H1 (cell line): ENCODE data around the gene KRTAP20-1. TPM values are rescaled to one million over a fixed set of nuclear protein-coding genes. Genes with fewer than 3 reads are reported as not detected.

ENCODE experiments used
- CTCF ChIA-PET: fragments of 300-600 bp; sonication (Branson Sonifier 250); formaldehyde crosslinking; loops from one replicate; lab custom pipeline; 2021; ENCODE audit not compliant: partially characterized antibody; lab: Charles Lee
- POLR2A ChIA-PET: fragments of 300-600 bp; sonication (Branson Sonifier 250); formaldehyde crosslinking; loops from one replicate; lab custom pipeline; 2021; ENCODE audit warnings: inconsistent platforms; ENCODE audit not compliant: partially characterized antibody; lab: Charles Lee
- DNase-seq, 2 experiments: peaks; one replicate each; pipeline versions ENCODE4 v3.0.0 to v3.0.0-alpha.2; 2010 to 2022; ENCODE audit warnings: low spot score in 2 of 2, low read depth in 1 of 2, mixed read lengths in 1 of 2
- FAIRE-seq: peaks from 2 replicates; lab custom pipeline; 2011; peaks lifted over from hg19 to GRCh38; lab: Jason Lieb, UNC
- H2AFZ ChIP-seq: 2 replicates; pipeline ENCODE4 v1.8.1; 2012; ENCODE audit warnings: low read length, inconsistent platforms
- H2AK5ac ChIP-seq: 2 replicates; pipeline ENCODE4 v1.6.1; 2013; ENCODE audit warnings: low read depth, low read length
- H2BK120ac ChIP-seq: replicated peaks from 2 replicates; pipeline ENCODE3; 2013; ENCODE audit warnings: low read depth, low read length, inconsistent platforms
- H2BK12ac ChIP-seq: 2 replicates; pipeline ENCODE4 v1.6.1; 2013; ENCODE audit warnings: low read depth, low read length
- H2BK15ac ChIP-seq: 2 replicates; pipeline ENCODE4 v1.6.1; 2013; ENCODE audit warnings: low read length
- H2BK20ac ChIP-seq: 2 replicates; pipeline ENCODE4 v1.6.1; 2013; ENCODE audit warnings: low read length
- H2BK5ac ChIP-seq: 2 replicates; pipeline ENCODE4 v1.6.1; 2013; ENCODE audit warnings: low read depth, low read length
- H3K14ac ChIP-seq: 2 replicates; pipeline ENCODE4 v1.6.1; 2013; ENCODE audit warnings: inconsistent platforms; ENCODE audit not compliant: insufficient read length
- H3K18ac ChIP-seq: 2 replicates; pipeline ENCODE4 v1.6.1; 2013; ENCODE audit warnings: low read length; ENCODE audit errors: extremely low read depth
- H3K23ac ChIP-seq: 2 replicates; pipeline ENCODE4 v1.6.1; 2013; ENCODE audit warnings: inconsistent platforms; ENCODE audit not compliant: insufficient read length
- H3K23me2 ChIP-seq: 2 replicates; pipeline ENCODE4 v1.6.1; 2013; ENCODE audit warnings: low read depth, low read length
- H3K27ac ChIP-seq: 2 replicates; pipeline ENCODE4 v1.6.1; 2011; ENCODE audit warnings: low read depth, low read length, inconsistent platforms
- H3K27me3 ChIP-seq, 4 experiments: replicated peaks in 1 of 4; 1 replicate in 1 of 4; 2 replicates in 3 of 4; pipeline versions ENCODE4 v1.6.1 to v1.8.1; 2011 to 2013; ENCODE audit warnings: low read length in 3 of 4, mild to moderate bottlenecking in 3 of 4, inconsistent platforms in 2 of 4, mixed read lengths in 2 of 4, moderate library complexity in 1 of 4; ENCODE audit not compliant: control insufficient read depth in 3 of 4, insufficient read depth in 3 of 4; ENCODE audit errors: extremely low read depth in 1 of 4
- H3K36me3 ChIP-seq, 4 experiments: 2 replicates each; pipeline versions ENCODE4 v1.6.1 to v1.8.1; 2011 to 2013; ENCODE audit warnings: mild to moderate bottlenecking in 4 of 4, low read length in 3 of 4, moderate library complexity in 2 of 4, control low read depth in 1 of 4, inconsistent platforms in 1 of 4; ENCODE audit not compliant: insufficient read depth in 4 of 4, control insufficient read depth in 2 of 4
- H3K4ac ChIP-seq: replicated peaks from 2 replicates; pipeline ENCODE3; 2013; ENCODE audit warnings: low read length, low read depth, mixed read lengths, inconsistent platforms; ENCODE audit not compliant: insufficient read length
- H3K4me1 ChIP-seq, 4 experiments: replicated peaks in 1 of 4; 1 replicate in 1 of 4; 2 replicates in 3 of 4; pipeline versions ENCODE4 v1.6.1 to v1.8.1; 2011 to 2013; ENCODE audit warnings: low read length in 3 of 4, inconsistent platforms in 2 of 4, mixed read lengths in 1 of 4; ENCODE audit not compliant: insufficient read depth in 4 of 4, control insufficient read depth in 3 of 4
- H3K4me2 ChIP-seq, 2 experiments: 2 replicates each; pipeline versions ENCODE4 v1.6.1 to v1.8.1; 2011 to 2013; ENCODE audit warnings: low read depth in 2 of 2, low read length in 2 of 2, control low read depth in 1 of 2, inconsistent platforms in 1 of 2, mild to moderate bottlenecking in 1 of 2; ENCODE audit not compliant: insufficient read depth in 1 of 2
- H3K4me3 ChIP-seq, 4 experiments: fragments of 200-600, 300-600 bp in 1 of 4; sonication (generic), shearing (Covaris generic), sonication (Bioruptor Twin) in 1 of 4; 2 replicates each; pipeline versions ENCODE4 v1.5.1 to v1.8.1; 2011 to 2016; ENCODE audit warnings: low read length in 4 of 4, low read depth in 3 of 4, control low read depth in 2 of 4, inconsistent platforms in 2 of 4, mild to moderate bottlenecking in 2 of 4, mixed read lengths in 1 of 4, moderate library complexity in 1 of 4; ENCODE audit not compliant: insufficient read depth in 2 of 4; ENCODE audit errors: extremely low read depth in 1 of 4
- H3K56ac ChIP-seq: replicated peaks from 2 replicates; pipeline ENCODE3; 2013; ENCODE audit warnings: low read depth, mild to moderate bottlenecking, mixed read lengths, low read length, inconsistent platforms; ENCODE audit not compliant: insufficient read length
- H3K79me1 ChIP-seq: 2 replicates; pipeline ENCODE4 v1.6.1; 2013; ENCODE audit warnings: low read depth, low read length, control low read depth
- H3K79me2 ChIP-seq, 2 experiments: 2 replicates each; pipeline versions ENCODE4 v1.6.1 to v1.8.1; 2012 to 2013; ENCODE audit warnings: low read length in 2 of 2, mild to moderate bottlenecking in 2 of 2, inconsistent platforms in 1 of 2; ENCODE audit not compliant: insufficient read depth in 2 of 2, control insufficient read depth in 1 of 2
- H3K9ac ChIP-seq, 4 experiments: replicated peaks in 1 of 4; 1 replicate in 1 of 4; 2 replicates in 3 of 4; pipeline versions ENCODE4 v1.6.1 to v1.8.1; 2011 to 2013; ENCODE audit warnings: low read depth in 3 of 4, low read length in 3 of 4, control low read depth in 2 of 4, mild to moderate bottlenecking in 2 of 4, moderate library complexity in 2 of 4, inconsistent platforms in 1 of 4; ENCODE audit errors: extremely low read depth in 1 of 4
- H3K9me3 ChIP-seq, 2 experiments: 2 replicates each; pipeline versions ENCODE4 v1.6.1 to v1.8.1; 2012 to 2013; ENCODE audit warnings: mild to moderate bottlenecking in 2 of 2, moderate library complexity in 2 of 2, control low read depth in 1 of 2, inconsistent platforms in 1 of 2, low read depth in 1 of 2, low read length in 1 of 2, mixed read lengths in 1 of 2; ENCODE audit not compliant: insufficient read depth in 2 of 2
- H4K20me1 ChIP-seq, 2 experiments: replicated peaks in 1 of 2; 2 replicates each; pipeline versions ENCODE3 to v1.8.1; 2011 to 2013; ENCODE audit warnings: inconsistent platforms in 2 of 2, low read length in 2 of 2, mild to moderate bottlenecking in 1 of 2; ENCODE audit not compliant: insufficient read depth in 2 of 2, control insufficient read depth in 1 of 2
- H4K5ac ChIP-seq: 2 replicates; pipeline ENCODE4 v1.6.1; 2013; ENCODE audit warnings: low read length, low read depth, mixed read lengths, inconsistent platforms; ENCODE audit not compliant: insufficient read length
- H4K8ac ChIP-seq: 2 replicates; pipeline ENCODE4 v1.8.0; 2013; ENCODE audit warnings: mild to moderate bottlenecking, moderate library complexity, low read length, inconsistent platforms; ENCODE audit not compliant: insufficient read depth; ENCODE audit errors: extremely low read depth
- H4K91ac ChIP-seq: replicated peaks from 2 replicates; pipeline ENCODE3; 2013; ENCODE audit warnings: low read length, mixed read lengths, inconsistent platforms; ENCODE audit not compliant: insufficient read length
- CHD1 ChIP-seq: IDR thresholded peaks from 2 replicates; pipeline ENCODE4 v1.6.1; 2012; ENCODE audit warnings: low read depth, low read length, improper control_type of control experiment
- CREB1 ChIP-seq: IDR thresholded peaks from 2 replicates; pipeline ENCODE4 v1.6.1; 2012; ENCODE audit warnings: inconsistent platforms
- GTF2F1 ChIP-seq: IDR thresholded peaks from 2 replicates; pipeline ENCODE4 v1.6.1; 2012; ENCODE audit warnings: low read depth, low read length, improper control_type of control experiment, borderline replicate concordance
- KDM1A ChIP-seq: fragments of 200-600, 300-600 bp; sonication (generic); IDR thresholded peaks from 2 replicates; pipeline ENCODE4 v1.7.1; 2016; ENCODE audit warnings: mild to moderate bottlenecking, low read length, borderline replicate concordance
- PHF8 ChIP-seq: fragments of 200-600 bp; sonication (generic); conservative IDR thresholded peaks from 2 replicates; pipeline ENCODE4 v1.7.1; 2012; ENCODE audit warnings: low read depth, mild to moderate bottlenecking, inconsistent platforms, low read length, moderate library complexity
- POLR2AphosphoS5 ChIP-seq: IDR thresholded peaks from 2 replicates; pipeline ENCODE4 v1.6.1; 2011; ENCODE audit warnings: low read depth, low read length
- POU5F1 ChIP-seq: IDR thresholded peaks from 2 replicates; pipeline ENCODE4 v1.6.1; 2011; ENCODE audit warnings: low read depth, mild to moderate bottlenecking, low read length, moderate library complexity
- SRF ChIP-seq: IDR thresholded peaks from 2 replicates; pipeline ENCODE4 v1.6.1; 2011; ENCODE audit warnings: mild to moderate bottlenecking, low read depth, low read length, moderate library complexity
- TBP ChIP-seq: IDR thresholded peaks from 2 replicates; pipeline ENCODE4 v1.6.1; 2011; ENCODE audit warnings: low read depth, low read length, improper control_type of control experiment
- WGBS, 2 experiments: shearing (Covaris generic) in 1 of 2; methylation state at CpG; one replicate each; pipeline versions ENCODE4 v1.1.6 to v1.1.7; 2013 to 2015; ENCODE audit warnings: low lambda C conversion rate in 2 of 2, mixed read lengths in 2 of 2, inconsistent platforms in 1 of 2, low coverage in 1 of 2, missing lambda C conversion rate in 1 of 2; ENCODE audit not compliant: insufficient replicate concordance in 2 of 2, insufficient coverage in 1 of 2, insufficient read length in 1 of 2; ENCODE audit errors: extremely low coverage in 1 of 2, missing lambda C conversion rate in 1 of 2; 5-methylcytosine and 5-hydroxymethylcytosine counted together
- long read RNA-seq, 2 experiments: library from RNA in 1 of 2; library from capped mRNA in 1 of 2; stranded (forward); transcript quantifications; one replicate each; pipeline ENCODE4 v2.0.0, GENCODE V29; 2021; ENCODE audit warnings: inconsistent platforms in 1 of 2
- polyA minus RNA-seq, 3 experiments: library from RNA; depleted of rRNA, polyadenylated mRNA; stranded (reverse); fragments of >200 nt; gene quantifications; 1 replicate in 2 of 3; 2 replicates in 1 of 3; pipeline ENCODE4 v1.2.3, GENCODE V29; 2011
- polyA plus RNA-seq, 7 experiments: library from polyadenylated mRNA; depleted of rRNA in 3 of 7; stranded (reverse) in 5 of 7; unstranded in 2 of 7; fragments of >200 nt in 5 of 7; fragments of 200-250 nt in 2 of 7; gene quantifications; 1 replicate in 5 of 7; 2 replicates in 1 of 7; 4 replicates in 1 of 7; pipeline versions ENCODE4 v1.2.1 to v1.2.3, GENCODE V29; 2011 to 2013; ENCODE audit warnings: missing spikeins in 2 of 7, mixed read lengths in 2 of 7
- total RNA-seq: library from RNA; stranded (reverse); fragmentation: NEBNext Ultra II Directional; extraction: Animal tissue kit (Norgen Biotek cat#: 25700); gene quantifications from 2 replicates; pipeline ENCODE4 v1.2.1, GENCODE V29; 2021
- TF ChIP-seq, protein P1 (sequence below): IDR thresholded peaks from 2 replicates; pipeline ENCODE4 v1.6.1; 2011; ENCODE audit warnings: low read length, improper control_type of control experiment

The KRTAP20-1 gene, protein sequence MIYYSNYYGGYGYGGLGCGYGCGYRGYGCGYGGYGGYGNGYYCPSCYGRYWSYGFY
- total RNA-seq: not detected in 2 replicates
- not detected in 2 replicates for polyA plus RNA-seq (2011; rRNA removed)
- polyA plus RNA-seq (2011; cell fraction: cytosol; rRNA removed): not detected
- not detected for polyA plus RNA-seq (2011; cell fraction: nucleus; rRNA removed)
- polyA plus RNA-seq (2012, experiment 1 of 2): not detected in 4 replicates
- not detected for polyA plus RNA-seq (2012, experiment 2 of 2)
- polyA plus RNA-seq (2013, experiment 1 of 2): not detected
- polyA plus RNA-seq (2013, experiment 2 of 2): not detected
- not detected in 2 replicates for polyA minus RNA-seq (2011; rRNA and poly(A)+ RNA removed)
- polyA minus RNA-seq (2011; cell fraction: cytosol; rRNA and poly(A)+ RNA removed): not detected
- polyA minus RNA-seq (2011; cell fraction: nucleus; rRNA and poly(A)+ RNA removed): not detected
- long read RNA-seq, experiment 1: 0 reads
- long read RNA-seq, experiment 2: 0 reads

DNA sequence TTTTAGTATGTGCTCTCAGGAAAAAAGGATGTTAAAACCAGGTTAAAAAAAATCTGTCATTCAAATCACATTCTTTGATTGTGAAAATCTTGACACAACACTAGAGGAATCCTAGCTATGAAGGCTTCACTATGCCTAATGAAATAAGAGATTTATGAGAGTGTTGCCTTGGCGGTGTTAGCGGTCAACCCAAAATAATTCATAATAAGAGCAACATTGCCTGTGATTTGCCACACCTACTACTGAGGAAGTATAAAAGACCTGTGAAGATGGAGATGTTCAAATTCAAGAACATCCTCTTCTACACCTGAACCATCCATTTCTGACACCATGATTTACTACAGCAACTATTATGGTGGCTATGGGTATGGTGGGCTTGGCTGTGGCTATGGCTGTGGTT, at the start of gene KRTAP20-1:
Gene KRTAP20-1, plus strand, starts transcription at position 301 of the 400 bp plus-strand sequence. Its CDS starts 30 bp downstream, at position 331.
- Histone ChIP-seq H3K9me3 (no peaks in the 10 kb centered on the region; a peak in 1 of 4 replicates), H2AFZ (no peak within 1 kb of the TSS), H3K27ac (no peak within 1 kb of the TSS), H3K4me2 (no peak within 1 kb of the TSS), H2BK15ac (no peak within 1 kb of the TSS), H3K4me1 (no peaks in the 10 kb centered on the region), H4K20me1 (no peaks in the 10 kb centered on the region), H3K4me3 (no peak within 1 kb of the TSS), H4K5ac (no peak within 1 kb of the TSS), H2BK20ac (no peak within 1 kb of the TSS), H4K91ac (no peak within 1 kb of the TSS), H3K23ac (no peak within 1 kb of the TSS), H3K79me1 (no peaks in the 10 kb centered on the region), H3K36me3 (no peaks in the 10 kb centered on the region), H4K8ac (no peak within 1 kb of the TSS), H3K79me2 (no peaks in the 10 kb centered on the region), H3K14ac (no peak within 1 kb of the TSS), H3K18ac (no peak within 1 kb of the TSS), H2BK5ac (no peak within 1 kb of the TSS), H3K56ac (no peak within 1 kb of the TSS), H3K9ac (no peak within 1 kb of the TSS), H3K4ac (no peak within 1 kb of the TSS), H3K27me3 (no peaks in the 10 kb centered on the region), H2BK120ac (no peak within 1 kb of the TSS), H2AK5ac (no peak within 1 kb of the TSS), H2BK12ac (no peak within 1 kb of the TSS), H3K23me2 (no peaks in the 10 kb centered on the region)
- ChIA-PET POLR2A (no interaction called here), CTCF (interaction anchor here (1.5 kb wide), 1 partner anchor 10 kb away, joined by 4 read pairs; no protein-coding TSS in a partner anchor)
- WGBS, 2 experiments: 100% methylated on average over 2 of the region's 2 CpGs; no CpG with 5 or more reads in 1 of the 2 experiments
- no peak for DNase-seq
- no peak for FAIRE-seq
- TF ChIP-seq POU5F1 (no peak), KDM1A (no peak), PHF8 (no peak), CREB1 (no peak), GTF2F1 (no peak), SRF (no peak), CHD1 (no peak), TBP (no peak), POLR2AphosphoS5 (no peak)
- TF ChIP-seq, protein P1, sequence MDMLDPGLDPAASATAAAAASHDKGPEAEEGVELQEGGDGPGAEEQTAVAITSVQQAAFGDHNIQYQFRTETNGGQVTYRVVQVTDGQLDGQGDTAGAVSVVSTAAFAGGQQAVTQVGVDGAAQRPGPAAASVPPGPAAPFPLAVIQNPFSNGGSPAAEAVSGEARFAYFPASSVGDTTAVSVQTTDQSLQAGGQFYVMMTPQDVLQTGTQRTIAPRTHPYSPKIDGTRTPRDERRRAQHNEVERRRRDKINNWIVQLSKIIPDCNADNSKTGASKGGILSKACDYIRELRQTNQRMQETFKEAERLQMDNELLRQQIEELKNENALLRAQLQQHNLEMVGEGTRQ: no peak
